Ovary (tissue), 10 donors: Measurements from ENCODE around the gene GPR3. TPM values are rescaled to one million over a fixed set of nuclear protein-coding genes. Genes with fewer than 3 reads are reported as not detected.

Source experiments
- DNase-seq, 5 donors: peaks; one replicate each; pipeline ENCODE4 v3.0.0-alpha.2; 2019 to 2020
- H3K27ac ChIP-seq, 2 donors: fragments of 200-600 bp; one replicate each; pipeline versions ENCODE4 v1.5.1 to v1.8.0; 2019 to 2022
- H3K27me3 ChIP-seq: fragments of 200-600 bp; one replicate; pipeline ENCODE4 v1.8.0; 2022
- H3K36me3 ChIP-seq: fragments of 200-600 bp; sonication (generic); one replicate; pipeline ENCODE4 v1.5.1; 2019
- H3K4me1 ChIP-seq: one replicate; pipeline ENCODE4 v1.8.1; 2013; ENCODE audit warnings: mild to moderate bottlenecking, moderate library complexity; ENCODE audit not compliant: insufficient read depth
- H3K4me3 ChIP-seq: fragments of 200-600 bp; sonication (generic); one replicate; pipeline ENCODE4 v1.5.1; 2017
- H3K9me3 ChIP-seq, 2 donors: fragments of 200-600 bp in 1 of 2; sonication (generic) in 1 of 2; one replicate each; pipeline versions ENCODE4 v1.5.1 to v1.8.1; 2013 to 2019; ENCODE audit warnings: mild to moderate bottlenecking in 1 of 2, moderate library complexity in 1 of 2
- CTCF ChIP-seq, 3 donors: fragments of 450-650 bp in 2 of 3; fragments of 200-600 bp in 1 of 3; IDR thresholded peaks; one replicate each; pipeline versions ENCODE4 v1.5.1 to v1.8.0; 2016 to 2022; ENCODE audit warnings: antibody characterized with exemption in 3 of 3, mild to moderate bottlenecking in 1 of 3
- EP300 ChIP-seq: sonication (generic); formaldehyde crosslinking; IDR thresholded peaks from one replicate; pipeline ENCODE4 v1.6.1; 2017; ENCODE audit warnings: antibody characterized with exemption
- POLR2A ChIP-seq: fragments of 450-650 bp; IDR thresholded peaks from one replicate; pipeline ENCODE4 v1.6.1; 2017; ENCODE audit warnings: antibody characterized with exemption, mild to moderate bottlenecking, moderate library complexity
- WGBS, 3 donors: extraction: QIAGEN DNeasy Blood & Tissue Kit in 1 of 3; methylation state at CpG; one replicate each; pipeline versions ENCODE4 v1.1.5 to v1.1.7; 2013 to 2017; 5-methylcytosine and 5-hydroxymethylcytosine counted together
- intact Hi-C, 4 donors: fragments of 100-400 bp; cut with DNase I; formaldehyde crosslinking; loops; one replicate each; pipeline versions ENCODE4 v1.11.0 to v1.15.1; 2022 to 2023
- long read RNA-seq, 3 donors: library from polyadenylated mRNA in 2 of 3; unstranded in 2 of 3; transcript quantifications; one replicate each; pipeline ENCODE4 v2.0.0 and lab custom pipeline, GENCODE V29; 2021 to 2026
- polyA plus RNA-seq, 2 donors: library from polyadenylated mRNA; stranded (reverse); fragments of 200-250 nt in 1 of 2; fragments of 350-450 nt in 1 of 2; fragmentation: Illumina TruSeq in 1 of 2; extraction: RNeasy Lipid Tissue Mini Kit (QIAGEN cat#74804) in 1 of 2; gene quantifications; one replicate each; pipeline ENCODE4 v1.2.3, GENCODE V29; 2013 to 2014
- total RNA-seq, 7 donors: library from RNA; depleted of rRNA in 2 of 7; stranded (reverse); fragments of >200 nt in 2 of 7; fragmentation: NEBNext Ultra II Directional in 3 of 7; extraction: Animal tissue kit (Norgen Biotek cat#: 25700) in 3 of 7; gene quantifications; one replicate each; pipeline versions ENCODE4 v1.1.0 to v1.2.4, GENCODE V29; 2016 to 2023
- donor health status: DM: no; HTN: no; CAD: no; lungs with moderate emphysema.
- donor health status: DM: no; HTN: no; CAD: no.
- donor health status: Bipolar disorder and iron deficiency.
- donor health status: DM: yes; HTN: yes; CAD: no.
- donor health status: DM: no; HTN: no; CAD: no.
- donor health status: DM: yes; HTN: yes; CAD: no.

GPR3 gene
- total RNA-seq, result under 1 TPM in 6 of 7 donors, not detected in 1; 0.15 to 0.87 (median 0.41) TPM
- polyA plus RNA-seq, result under 1 TPM; 0.12 to 0.18 TPM
- long read RNA-seq, donor 1, partial matches to known transcripts, result 0 of 1 reads
- long read RNA-seq, donor 1, other reads (novel, unspliced or antisense), result 0 of 1 reads
- long read RNA-seq, donor 2, partial matches to known transcripts, result 0 of 1 reads
- long read RNA-seq, donor 2, other reads (novel, unspliced or antisense), result 0 of 1 reads
- long read RNA-seq, donor 3, result 0 reads

- peak; percentile 87 to 95 (median 91) for DNase-seq
- Histone ChIP-seq H3K27ac (peak within 1 kb of the TSS; percentile 39 to 67), H3K27me3 (no peaks in the 10 kb centered on the region), H3K36me3 (no peaks in the 10 kb centered on the region), H3K4me3 (peak within 1 kb of the TSS; percentile 46), H3K4me1 (peaks cover 11% of the 10 kb centered on the region), H3K9me3 (no peaks in the 10 kb centered on the region)
- WGBS, 3 donors, result 1 to 3% (median 2%) methylated on average over 33 to 69 of the region's 69 CpGs
- intact Hi-C loops, result loop anchor here (5.0 to 10.0 kb wide), 5 partner anchors 35 to 287 kb away; no protein-coding TSS in a partner anchor
- TF ChIP-seq CTCF (IDR thresholded peaks at IDR 0.05), result peak; percentile 37 to 68 (median 55)
- TF ChIP-seq EP300, result no peak
- no peak for TF ChIP-seq POLR2A
Observed at GRCh38 chr1:27392096-27392777, at the start of gene GPR3. GPR3 (plus strand) TSS chr1:27392622; CDS start chr1:27393799, 1,177 bp downstream.

GRCh38 chr1:27342778-27343638 lies 49.4 kb upstream of the GPR3 start:
- intact Hi-C loops, result no loop called here
- 66 to 74% (median 70%) methylated on average over 30 to 31 of the region's 31 CpGs for WGBS, 3 donors
- no peak for TF ChIP-seq EP300
- TF ChIP-seq CTCF (IDR thresholded peaks at IDR 0.05), result no peak
- no peak for TF ChIP-seq POLR2A

GRCh38 chr1:27343639-27344025 lies 48.8 kb upstream of the GPR3 start:
- intact Hi-C loops, result no loop called here
- WGBS, 3 donors, result 65 to 70% (median 68%) methylated on average over 5 of the region's 5 CpGs
- H3K4me3 ChIP-seq, result no peak overlapping the region
- no peaks in the 10 kb centered on the region for H3K9me3 ChIP-seq
- no peak for TF ChIP-seq EP300
- no peak for TF ChIP-seq CTCF (IDR thresholded peaks at IDR 0.05)
- TF ChIP-seq POLR2A, result no peak
- DNase-seq, result no peak
- H3K27me3 ChIP-seq, result no peaks in the 10 kb centered on the region
- no peak overlapping the region for H3K27ac ChIP-seq
- no peaks in the 10 kb centered on the region for H3K4me1 ChIP-seq
- no peaks in the 10 kb centered on the region for H3K36me3 ChIP-seq

More at GRCh38 chr1:27342778-27343638, 49.4 kb upstream of the GPR3 start:
- no peaks in the 10 kb centered on the region for H3K9me3 ChIP-seq
- H3K4me1 ChIP-seq, result no peaks in the 10 kb centered on the region
- H3K27ac ChIP-seq, result no peak overlapping the region
- H3K4me3 ChIP-seq, result no peak overlapping the region
- H3K27me3 ChIP-seq, result no peaks in the 10 kb centered on the region
- no peaks in the 10 kb centered on the region for H3K36me3 ChIP-seq
- DNase-seq, result no peak

GRCh38 chr1:27345272-27345671 lies 47.1 kb upstream of the GPR3 start:
- Histone ChIP-seq H3K4me1 (peaks cover 6% of the 10 kb centered on the region), H3K9me3 (no peaks in the 10 kb centered on the region), H3K27me3 (no peaks in the 10 kb centered on the region), H3K27ac (no peak overlapping the region), H3K4me3 (no peak overlapping the region), H3K36me3 (no peaks in the 10 kb centered on the region)
- intact Hi-C loops, result no loop called here
- no peak for DNase-seq
- TF ChIP-seq EP300, result no peak
- no peak for TF ChIP-seq POLR2A
- TF ChIP-seq CTCF (IDR thresholded peaks at IDR 0.05), result no peak
- WGBS, 3 donors, result 87% methylated on average over 12 of the region's 12 CpGs
